ENCODE data around the gene NDUFA9.
A peak's percentile ranks its signal among the peaks of the same experiment; 100 is the strongest.

The NDUFA9 gene

GRCh38 chr12:4648501-4649357, at the start of gene NDUFA9, which contains the start of gene AKAP3:
NDUFA9 (plus strand) TSS chr12:4649114; CDS start chr12:4649127, 13 bp downstream.
AKAP3 (minus strand) TSS chr12:4649051; CDS start chr12:4638196, 10,855 bp downstream.
- peak; percentile 81 for DNase-seq

- no peak for DNase-seq
Observed at GRCh38 chr12:4603421-4603820, 45.5 kb upstream of the NDUFA9 start.

GRCh38 chr12:4603946-4604345, 45.0 kb upstream of the NDUFA9 start:
- DNase-seq, result no peak

- DNase-seq, result no peak
Observed at GRCh38 chr12:4604684-4605193, 44.2 kb upstream of the NDUFA9 start.

GRCh38 chr12:4607056-4607455, 41.9 kb upstream of the NDUFA9 start:
- DNase-seq, result no peak

GRCh38 chr12:4609071-4609470, 39.8 kb upstream of the NDUFA9 start:
- DNase-seq, result no peak

GRCh38 chr12:4610481-4610880, 38.4 kb upstream of the NDUFA9 start:
- DNase-seq, result no peak

- DNase-seq, result no peak
Observed at GRCh38 chr12:4615667-4616066, 33.2 kb upstream of the NDUFA9 start.

- DNase-seq, result no peak
Observed at GRCh38 chr12:4621511-4621910, 27.4 kb upstream of the NDUFA9 start.

GRCh38 chr12:4626543-4626942, 22.4 kb upstream of the NDUFA9 start:
- DNase-seq, result no peak

- no peak for DNase-seq
Observed at GRCh38 chr12:4628406-4628805, 20.5 kb upstream of the NDUFA9 start.

GRCh38 chr12:4630262-4630661, 18.7 kb upstream of the NDUFA9 start:
- DNase-seq, result no peak

GRCh38 chr12:4643747-4644146, 5.2 kb upstream of the NDUFA9 start:
- DNase-seq, result no peak

GRCh38 chr12:4645023-4645422, 3.9 kb upstream of the NDUFA9 start:
- DNase-seq, result no peak

- DNase-seq, result no peak
Observed at GRCh38 chr12:4648104-4648500, 812 bp upstream of the NDUFA9 start.

GRCh38 chr12:4649358-4649661, 396 bp downstream of the NDUFA9 start:
- DNase-seq, result no peak

- no peak for DNase-seq
Observed at GRCh38 chr12:4653257-4653656, 4.3 kb downstream of the NDUFA9 start.

GRCh38 chr12:4653691-4654090, 4.8 kb downstream of the NDUFA9 start:
- DNase-seq, result no peak

GRCh38 chr12:4663971-4664505, 15.1 kb downstream of the NDUFA9 start:
- no peak for DNase-seq

GRCh38 chr12:4665236-4665635, 16.3 kb downstream of the NDUFA9 start:
- no peak for DNase-seq

- no peak for DNase-seq
Observed at GRCh38 chr12:4679711-4680110, 30.8 kb downstream of the NDUFA9 start.

GRCh38 chr12:4681732-4682131, 32.8 kb downstream of the NDUFA9 start:
- DNase-seq, result no peak

- no peak for DNase-seq
Observed at GRCh38 chr12:4685317-4685716, 36.4 kb downstream of the NDUFA9 start.

- no peak for DNase-seq
Observed at GRCh38 chr12:4690760-4691159, 41.8 kb downstream of the NDUFA9 start.
